ENCODE results near the gene LRCH3. TPM values are rescaled to one million over a fixed set of nuclear protein-coding genes. Genes with fewer than 3 reads are reported as not detected.
"Not testable (repeated sequence)": the region's sequence is repeated elsewhere in the genome, so short reads cannot be mapped to it uniquely, and the experiment has no call there.

Gene LRCH3
- total RNA-seq, 6 experiments from 2014 or later: 39.4 to 44.7 (median 41.0) TPM

- Mint-ChIP-seq H3K9me3 (no peaks in the 10 kb centered on the region), H3K4me1 (ENCODE audit: low read depth) (peaks cover 33% of the 10 kb centered on the region), H3K27me3 (ENCODE audit: insufficient read depth) (no peaks in the 10 kb centered on the region)
Measured at GRCh38 chr3:197908957-197909701, 118.1 kb downstream of the LRCH3 start.

GRCh38 chr3:197912741-197913476 is 121.9 kb downstream of the LRCH3 start:
- no peak for TF ChIP-seq CTCF (IDR thresholded peaks at IDR 0.05)
- no peaks in the 10 kb centered on the region for H3K9me3 Mint-ChIP-seq
- H3K27me3 Mint-ChIP-seq (ENCODE audit: insufficient read depth): no peaks in the 10 kb centered on the region
- no peaks in the 10 kb centered on the region; the same call in 1 of the 2 replicates for H3K36me3 Mint-ChIP-seq (ENCODE audit: low read depth)
- no peak overlapping the region for H3K27ac Mint-ChIP-seq
- DNase-seq: no peak
- H3K4me1 Mint-ChIP-seq (ENCODE audit: low read depth): peaks cover 10% of the 10 kb centered on the region
- H3K4me3 Mint-ChIP-seq: no peak overlapping the region

More at GRCh38 chr3:197908957-197909701, 118.1 kb downstream of the LRCH3 start:
- no peak overlapping the region for H3K4me3 Mint-ChIP-seq
- TF ChIP-seq CTCF (IDR thresholded peaks at IDR 0.05): no peak
- peak; percentile 5 for DNase-seq
- H3K36me3 Mint-ChIP-seq (ENCODE audit: low read depth): no peaks in the 10 kb centered on the region
- peak overlapping the region; percentile 22; the same call in 1 of the 2 replicates for H3K27ac Mint-ChIP-seq

GRCh38 chr3:197913641-197914380 is 122.8 kb downstream of the LRCH3 start:
- H3K27ac Mint-ChIP-seq: no peak overlapping the region
- H3K9me3 Mint-ChIP-seq: no peaks in the 10 kb centered on the region
- H3K4me1 Mint-ChIP-seq (ENCODE audit: low read depth): peaks cover 1% of the 10 kb centered on the region
- no peaks in the 10 kb centered on the region; the same call in 1 of the 2 replicates for H3K36me3 Mint-ChIP-seq (ENCODE audit: low read depth)
- H3K27me3 Mint-ChIP-seq (ENCODE audit: insufficient read depth): no peaks in the 10 kb centered on the region
- no peak for TF ChIP-seq CTCF (IDR thresholded peaks at IDR 0.05)
- no peak for DNase-seq
- no peak overlapping the region for H3K4me3 Mint-ChIP-seq

- not testable (repeated sequence) for DNase-seq, H3K9me3 Mint-ChIP-seq
Measured at GRCh38 chr3:197921429-197922275, 130.6 kb downstream of the LRCH3 start.

DNA sequence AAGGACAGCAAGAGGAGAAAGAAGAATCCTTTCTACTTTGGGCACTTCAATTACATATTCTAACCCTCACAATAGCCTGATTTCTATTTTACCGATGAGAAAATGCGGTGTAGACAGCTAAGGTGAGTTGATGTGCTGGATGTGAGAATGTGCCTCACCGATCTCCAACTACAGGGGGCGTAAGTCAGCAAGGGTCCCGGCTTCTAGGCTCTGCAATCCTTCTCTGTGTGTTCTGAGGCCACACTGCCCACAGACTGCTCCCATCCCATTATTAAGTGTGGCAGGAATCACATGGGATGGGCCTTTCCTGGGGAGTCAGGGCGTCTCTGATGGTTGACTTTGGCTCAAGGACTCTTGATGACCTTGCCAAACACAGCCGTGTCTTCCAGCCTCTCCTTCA is 135.4 kb downstream of the LRCH3 start:
- Mint-ChIP-seq H3K9me3 (no peaks in the 10 kb centered on the region), H3K27ac (no peak overlapping the region), H3K4me1 (ENCODE audit: low read depth) (no peaks in the 10 kb centered on the region), H3K27me3 (ENCODE audit: insufficient read depth) (no peaks in the 10 kb centered on the region), H3K4me3 (no peak overlapping the region), H3K36me3 (ENCODE audit: low read depth) (no peaks in the 10 kb centered on the region; the same call in 1 of the 2 replicates)
- TF ChIP-seq CTCF (IDR thresholded peaks at IDR 0.05): peak; percentile 34
- DNase-seq: no peak

More at GRCh38 chr3:197921429-197922275, 130.6 kb downstream of the LRCH3 start:
- H3K36me3 Mint-ChIP-seq (ENCODE audit: low read depth); H3K27me3 Mint-ChIP-seq (ENCODE audit: insufficient read depth); H3K27ac Mint-ChIP-seq; H3K4me3 Mint-ChIP-seq; H3K4me1 Mint-ChIP-seq (ENCODE audit: low read depth): not testable (repeated sequence)

- not testable (repeated sequence) for H3K27ac Mint-ChIP-seq; H3K9me3 Mint-ChIP-seq; H3K27me3 Mint-ChIP-seq (ENCODE audit: insufficient read depth); DNase-seq; H3K36me3 Mint-ChIP-seq (ENCODE audit: low read depth); H3K4me1 Mint-ChIP-seq (ENCODE audit: low read depth); H3K4me3 Mint-ChIP-seq
Measured at GRCh38 chr3:197927578-197927977, 136.5 kb downstream of the LRCH3 start.

Data from HFFc6 (cell line).